ENCODE results near the gene BAZ1B.

DNA sequence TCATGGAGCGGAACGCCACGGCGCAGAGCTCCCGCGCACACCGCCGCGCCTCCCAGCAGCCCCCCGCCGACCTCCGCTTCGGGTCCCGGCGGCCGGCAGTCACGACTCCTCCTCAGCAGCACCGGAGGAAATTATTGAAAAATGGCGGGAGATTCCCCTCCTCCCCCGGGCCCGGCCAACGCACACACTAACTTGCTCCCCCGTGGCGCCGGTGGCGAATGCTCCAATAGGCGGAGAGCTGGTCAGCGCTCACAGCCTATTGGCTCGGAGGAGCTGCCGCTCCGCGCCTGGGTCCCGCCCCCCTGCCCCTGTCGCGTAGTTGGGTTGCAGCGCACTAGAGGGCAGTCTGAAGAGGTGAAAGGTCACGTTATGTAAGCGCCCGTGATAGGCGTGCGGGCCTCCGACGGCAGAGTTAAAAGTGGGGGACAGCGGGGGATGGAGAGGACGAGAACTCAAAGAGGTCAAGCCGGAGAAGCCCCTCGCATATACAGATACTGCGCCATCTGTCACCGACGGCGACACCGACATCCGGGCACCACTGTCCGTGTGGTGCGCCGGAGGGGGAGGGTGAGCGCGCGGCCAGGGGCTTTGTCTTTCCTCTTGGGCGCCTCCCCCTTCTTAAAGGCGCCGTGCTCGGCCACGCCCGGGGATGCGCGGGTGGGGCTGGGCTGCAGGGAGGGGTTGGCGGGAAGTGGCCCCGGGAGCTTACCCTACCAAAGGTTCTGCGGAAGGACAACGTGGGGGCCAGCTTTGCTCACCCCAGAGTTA is at the start of gene BAZ1B:
- TF ChIP-seq, protein P1, sequence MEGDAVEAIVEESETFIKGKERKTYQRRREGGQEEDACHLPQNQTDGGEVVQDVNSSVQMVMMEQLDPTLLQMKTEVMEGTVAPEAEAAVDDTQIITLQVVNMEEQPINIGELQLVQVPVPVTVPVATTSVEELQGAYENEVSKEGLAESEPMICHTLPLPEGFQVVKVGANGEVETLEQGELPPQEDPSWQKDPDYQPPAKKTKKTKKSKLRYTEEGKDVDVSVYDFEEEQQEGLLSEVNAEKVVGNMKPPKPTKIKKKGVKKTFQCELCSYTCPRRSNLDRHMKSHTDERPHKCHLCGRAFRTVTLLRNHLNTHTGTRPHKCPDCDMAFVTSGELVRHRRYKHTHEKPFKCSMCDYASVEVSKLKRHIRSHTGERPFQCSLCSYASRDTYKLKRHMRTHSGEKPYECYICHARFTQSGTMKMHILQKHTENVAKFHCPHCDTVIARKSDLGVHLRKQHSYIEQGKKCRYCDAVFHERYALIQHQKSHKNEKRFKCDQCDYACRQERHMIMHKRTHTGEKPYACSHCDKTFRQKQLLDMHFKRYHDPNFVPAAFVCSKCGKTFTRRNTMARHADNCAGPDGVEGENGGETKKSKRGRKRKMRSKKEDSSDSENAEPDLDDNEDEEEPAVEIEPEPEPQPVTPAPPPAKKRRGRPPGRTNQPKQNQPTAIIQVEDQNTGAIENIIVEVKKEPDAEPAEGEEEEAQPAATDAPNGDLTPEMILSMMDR (IDR thresholded peaks at IDR 0.05) = no peak
- TF ChIP-seq POLR2AphosphoS5 (IDR thresholded peaks at IDR 0.05) = peak in 2 of 3 donors; percentile 16 to 49
- TF ChIP-seq EP300 (IDR thresholded peaks at IDR 0.05) = no peak
